Activated CD4-positive, alpha-beta T cell treated with anti-CD3 and anti-CD28 coated beads, Interleukin-2, amount 10 ng/mL, durations not matched to agents 24 days and 14 days (primary cell): ENCODE measurements around the gene ALOXE3. TPM values are rescaled to one million over a fixed set of nuclear protein-coding genes. Genes with fewer than 3 reads are reported as not detected.
A peak's percentile ranks its signal among the peaks of the same experiment; 100 is the strongest.

Experiments used
- DNase-seq: peaks from one replicate; pipeline ENCODE4 v3.0.0; 2022
- H3K27ac Mint-ChIP-seq: one replicate; pipeline ENCODE4 v1.8.0; 2022; ENCODE audit warnings: mild to moderate bottlenecking, mixed read lengths
- H3K27me3 Mint-ChIP-seq: one replicate; pipeline ENCODE4 v1.8.0; 2022; ENCODE audit warnings: mixed read lengths
- H3K36me3 Mint-ChIP-seq: one replicate; pipeline ENCODE4 v1.8.0; 2022; ENCODE audit warnings: low read depth, mild to moderate bottlenecking, mixed read lengths
- H3K4me1 Mint-ChIP-seq: one replicate; pipeline ENCODE4 v1.8.0; 2021; ENCODE audit warnings: mixed read lengths
- H3K4me3 Mint-ChIP-seq: one replicate; pipeline ENCODE4 v1.8.0; 2022; ENCODE audit warnings: mild to moderate bottlenecking, moderate library complexity, mixed read lengths
- H3K9me3 Mint-ChIP-seq: one replicate; pipeline ENCODE4 v1.8.0; 2021; ENCODE audit warnings: mixed read lengths
- intact Hi-C: fragments of 100-400 bp; cut with micrococcal nuclease; formaldehyde crosslinking; loops from one replicate; pipeline ENCODE4 v1.15.1; 2023
- total RNA-seq: library from RNA; stranded (reverse); gene quantifications from 2 replicates; pipeline ENCODE4 v1.2.3, GENCODE V29; 2022

ALOXE3 gene
- total RNA-seq, 1 donor from 2014 or later: not detected

DNA sequence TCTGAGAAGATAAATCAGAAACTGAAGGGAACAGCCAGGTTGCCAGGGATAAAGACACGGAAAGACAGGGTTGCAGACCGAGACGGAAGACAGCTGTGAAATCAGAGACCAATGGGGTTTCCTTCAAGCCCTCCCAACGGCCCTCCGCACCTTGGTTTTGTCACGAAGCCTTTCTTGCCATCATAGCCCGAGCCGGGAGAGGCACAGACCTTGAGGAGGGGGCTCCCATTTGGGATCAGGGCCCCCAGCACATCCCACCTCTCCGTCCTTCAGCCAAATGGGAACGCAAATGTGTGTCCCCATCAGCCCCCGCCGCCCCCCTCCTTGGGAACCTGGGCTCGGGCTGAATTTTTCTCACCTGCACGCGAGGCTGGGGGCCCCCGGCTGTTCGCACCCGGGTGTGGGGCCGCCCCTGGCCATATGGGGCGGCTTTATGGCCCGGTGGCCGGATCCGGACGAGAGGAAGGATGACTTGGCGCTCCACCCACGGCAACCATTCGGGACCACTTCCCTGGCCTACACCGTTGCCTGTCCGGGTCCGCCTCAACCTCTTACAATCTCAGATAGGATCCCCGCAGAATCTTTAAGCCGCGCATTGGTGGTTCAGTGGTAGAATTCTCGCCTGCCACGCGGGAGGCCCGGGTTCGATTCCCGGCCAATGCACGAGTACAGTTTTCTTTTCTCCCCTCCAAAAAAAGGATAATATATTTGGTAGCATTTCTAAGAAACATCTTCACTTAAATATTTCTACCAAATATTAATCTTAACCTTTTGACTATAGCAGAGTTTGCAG lies 7.0 kb upstream of the ALOXE3 start:
- Mint-ChIP-seq H3K27me3 (peaks cover 50% of the 10 kb centered on the region), H3K36me3 (peaks cover 6% of the 10 kb centered on the region), H3K4me3 (peak overlapping the region; percentile 91), H3K9me3 (no peaks in the 10 kb centered on the region), H3K4me1 (peaks cover 50% of the 10 kb centered on the region), H3K27ac (peak overlapping the region; percentile 94)
- intact Hi-C loops: loop anchor here (10.0 kb wide), 1 partner anchor 259 kb away; the partner anchor contains the start of gene RPL26
- peak; percentile 95 for DNase-seq

- peak; percentile 76 for DNase-seq
- H3K4me3 Mint-ChIP-seq: peak overlapping the region; percentile 91
- peaks cover 6% of the 10 kb centered on the region for H3K36me3 Mint-ChIP-seq
- H3K9me3 Mint-ChIP-seq: no peaks in the 10 kb centered on the region
- peaks cover 45% of the 10 kb centered on the region for H3K27me3 Mint-ChIP-seq
- intact Hi-C loops: loop anchor here (5.0 to 10.0 kb wide), 3 partner anchors 260 to 437 kb away; partner anchors contain the start of genes RPL26, TP53 and WRAP53
- peak overlapping the region; percentile 75 for H3K27ac Mint-ChIP-seq
- H3K4me1 Mint-ChIP-seq: peaks cover 58% of the 10 kb centered on the region
Observed at GRCh38 chr17:8124350-8125153, 6.2 kb upstream of the ALOXE3 start.

DNA sequence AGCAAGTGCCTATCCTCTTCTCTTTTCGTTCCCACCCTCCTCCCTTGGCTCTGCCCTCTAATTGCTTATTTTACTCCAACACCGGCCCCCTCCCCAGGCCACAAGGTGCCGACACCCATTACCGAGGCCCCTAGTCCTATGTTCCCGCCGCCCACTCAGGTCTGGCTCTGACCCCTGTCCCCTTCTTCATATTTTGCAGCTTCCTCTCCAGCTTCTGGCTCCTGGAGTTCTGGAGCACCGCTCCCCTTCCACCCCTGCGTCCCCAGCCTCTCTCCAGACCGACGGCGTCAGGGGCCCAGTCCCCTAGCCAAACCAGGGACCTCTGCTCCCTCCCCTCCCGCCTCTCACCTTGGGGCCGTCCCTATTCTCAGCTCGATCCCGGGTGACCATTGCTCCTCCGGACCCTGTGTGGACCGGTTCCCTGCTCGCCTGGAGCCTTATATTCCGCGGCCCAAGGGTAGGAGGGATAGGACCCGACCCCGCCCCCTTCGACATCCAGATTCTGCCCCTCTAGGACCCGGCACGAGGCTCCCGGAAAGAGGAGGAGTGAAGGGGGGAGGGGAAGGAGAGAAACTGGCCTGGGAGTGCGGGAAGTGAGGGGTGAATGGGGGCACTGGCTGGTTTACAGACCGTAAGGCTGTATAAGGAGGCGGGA lies 5.5 kb upstream of the ALOXE3 start, which contains the start of gene HES7:
HES7 (minus strand) TSS at position 412 of the 655 bp plus-strand sequence; CDS start at position 390, 22 bp downstream.
- peak within 1 kb of the TSS; percentile 91 for H3K4me3 Mint-ChIP-seq
- H3K36me3 Mint-ChIP-seq: peaks cover 8% of the 10 kb centered on the region
- intact Hi-C loops: loop anchor here (5.0 to 10.0 kb wide), 3 partner anchors 261 to 437 kb away; partner anchors contain the start of genes RPL26, TP53 and WRAP53
- H3K27me3 Mint-ChIP-seq: peaks cover 43% of the 10 kb centered on the region
- DNase-seq: no peak
- no peaks in the 10 kb centered on the region for H3K9me3 Mint-ChIP-seq
- H3K4me1 Mint-ChIP-seq: peaks cover 63% of the 10 kb centered on the region
- peak within 1 kb of the TSS; percentile 83 for H3K27ac Mint-ChIP-seq

DNA sequence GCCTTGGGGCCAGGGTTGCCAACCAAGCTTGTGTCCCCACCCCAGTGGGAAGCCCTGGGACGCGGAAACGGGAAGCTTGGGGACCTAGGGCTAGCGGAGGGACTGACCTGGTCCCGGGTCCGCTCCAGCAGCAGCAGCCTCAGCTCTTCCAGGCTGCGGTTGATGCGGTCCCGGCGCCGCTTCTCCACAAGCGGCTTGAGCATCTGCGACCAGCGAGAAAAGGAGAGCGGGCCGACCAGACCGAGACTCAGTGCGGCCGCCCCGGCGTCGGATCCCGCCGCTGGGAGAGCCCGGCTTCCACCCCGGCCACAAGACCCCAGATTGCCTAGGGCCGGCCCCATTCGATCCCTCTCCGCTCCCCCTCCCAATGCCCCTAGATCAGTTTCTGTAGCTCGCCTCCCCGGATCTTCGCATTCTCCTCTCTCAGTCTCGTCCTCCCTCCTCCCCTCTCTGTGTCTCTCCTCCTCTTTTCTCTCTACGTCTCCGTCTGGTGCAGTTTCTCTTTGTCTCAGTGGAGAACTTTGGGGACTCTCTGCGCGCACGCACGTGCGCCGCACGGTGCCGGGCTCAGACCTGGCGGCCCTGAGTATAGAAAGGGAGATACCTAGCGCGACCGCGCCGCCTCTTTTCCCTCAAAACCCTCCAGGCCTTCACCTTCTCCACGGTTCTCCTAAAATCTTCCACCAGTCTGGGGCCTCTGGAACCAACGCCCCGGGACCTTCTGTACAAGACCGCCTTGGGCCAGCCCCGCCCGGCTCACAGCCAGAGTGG lies 4.8 kb upstream of the ALOXE3 start:
- Mint-ChIP-seq H3K4me1 (peaks cover 70% of the 10 kb centered on the region), H3K9me3 (no peaks in the 10 kb centered on the region), H3K27ac (peak overlapping the region; percentile 83), H3K27me3 (peaks cover 48% of the 10 kb centered on the region), H3K4me3 (peak overlapping the region; percentile 91), H3K36me3 (peaks cover 8% of the 10 kb centered on the region)
- peak; percentile 85 for DNase-seq
- intact Hi-C loops: loop anchor here (5.0 to 10.0 kb wide), 3 partner anchors 262 to 436 kb away; partner anchors contain the start of genes RPL26, TP53 and WRAP53

- H3K27me3 Mint-ChIP-seq: peaks cover 54% of the 10 kb centered on the region
- peaks cover 8% of the 10 kb centered on the region for H3K36me3 Mint-ChIP-seq
- intact Hi-C loops: loop anchor here (5.0 to 10.0 kb wide), 3 partner anchors 262 to 435 kb away; partner anchors contain the start of genes RPL26, TP53 and WRAP53
- H3K9me3 Mint-ChIP-seq: no peaks in the 10 kb centered on the region
- peak overlapping the region; percentile 91 for H3K4me3 Mint-ChIP-seq
- no peak for DNase-seq
- H3K4me1 Mint-ChIP-seq: peaks cover 75% of the 10 kb centered on the region
- peak overlapping the region; percentile 72 for H3K27ac Mint-ChIP-seq
Observed at GRCh38 chr17:8122422-8122923, 4.2 kb upstream of the ALOXE3 start.

GRCh38 chr17:8121681-8122421 lies 3.5 kb upstream of the ALOXE3 start:
- Mint-ChIP-seq H3K36me3 (peaks cover 8% of the 10 kb centered on the region), H3K27me3 (peaks cover 51% of the 10 kb centered on the region), H3K27ac (no peak overlapping the region), H3K9me3 (no peaks in the 10 kb centered on the region), H3K4me1 (peaks cover 72% of the 10 kb centered on the region), H3K4me3 (peak overlapping the region; percentile 91)
- intact Hi-C loops: loop anchor here (2.0 to 10.0 kb wide), 4 partner anchors 127 to 435 kb away; partner anchors contain the start of genes CTC1, PFAS, RPL26 and TP53
- DNase-seq: peak; percentile 86

GRCh38 chr17:8121407-8121680 lies 3.0 kb upstream of the ALOXE3 start:
- H3K36me3 Mint-ChIP-seq: peaks cover 7% of the 10 kb centered on the region

DNA sequence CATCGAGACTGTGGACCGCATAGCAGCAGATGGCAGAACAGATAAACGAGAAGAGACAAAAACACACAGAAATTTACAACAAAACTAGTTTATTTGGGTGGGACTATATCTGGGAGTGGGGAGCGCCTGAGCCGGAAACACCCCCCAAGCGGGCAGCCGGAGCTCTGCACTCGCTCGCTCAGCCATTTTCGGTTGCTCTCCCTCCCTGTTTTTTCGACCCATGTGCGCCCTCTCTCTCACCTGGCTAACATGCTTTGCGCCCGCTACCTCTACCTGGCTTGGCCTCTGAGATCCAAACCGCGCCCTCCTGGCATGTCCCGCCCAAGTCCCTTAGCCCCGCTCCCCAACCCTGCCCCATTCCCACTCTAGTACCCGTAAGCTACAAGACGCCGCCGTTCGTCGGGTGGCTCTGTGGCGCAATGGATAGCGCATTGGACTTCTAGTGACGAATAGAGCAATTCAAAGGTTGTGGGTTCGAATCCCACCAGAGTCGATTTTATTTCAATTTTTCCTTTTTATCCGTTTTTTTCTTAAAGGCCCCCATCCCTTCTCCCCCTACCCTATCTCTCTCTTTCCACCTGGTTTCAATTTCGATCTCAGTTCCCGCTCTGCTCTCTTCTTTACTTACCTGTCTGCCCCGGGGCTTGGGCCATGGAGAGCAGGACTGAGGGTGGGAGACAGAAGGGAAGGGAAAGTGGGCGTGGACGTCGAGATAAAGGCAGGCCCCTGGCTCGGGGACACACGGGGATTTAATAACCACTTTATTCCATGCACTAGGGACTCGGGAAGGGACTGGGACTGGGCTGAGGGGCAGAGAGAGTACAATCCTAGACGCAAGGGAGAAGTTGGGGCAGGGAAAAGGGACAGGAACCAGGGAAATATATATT lies 2.4 kb upstream of the ALOXE3 start:
- H3K4me1 Mint-ChIP-seq: peaks cover 67% of the 10 kb centered on the region
- DNase-seq: peak; percentile 91
- peaks cover 60% of the 10 kb centered on the region for H3K27me3 Mint-ChIP-seq
- peak overlapping the region; percentile 95 for H3K27ac Mint-ChIP-seq
- H3K4me3 Mint-ChIP-seq: peak overlapping the region; percentile 91
- peaks cover 7% of the 10 kb centered on the region for H3K36me3 Mint-ChIP-seq
- no peaks in the 10 kb centered on the region for H3K9me3 Mint-ChIP-seq
- intact Hi-C loops: loop anchor here (1.0 to 10.0 kb wide), 7 partner anchors 19 to 433 kb away; partner anchors contain the start of genes CTC1, PFAS, RPL26 and TP53

More at GRCh38 chr17:8121407-8121680, 3.0 kb upstream of the ALOXE3 start:
- Mint-ChIP-seq H3K27ac (no peak overlapping the region), H3K9me3 (no peaks in the 10 kb centered on the region), H3K4me3 (peak overlapping the region; percentile 91), H3K27me3 (peaks cover 54% of the 10 kb centered on the region), H3K4me1 (peaks cover 71% of the 10 kb centered on the region)
- no peak for DNase-seq
- intact Hi-C loops: loop anchor here (2.0 to 10.0 kb wide), 4 partner anchors 127 to 434 kb away; partner anchors contain the start of genes CTC1, PFAS, RPL26 and TP53

DNA sequence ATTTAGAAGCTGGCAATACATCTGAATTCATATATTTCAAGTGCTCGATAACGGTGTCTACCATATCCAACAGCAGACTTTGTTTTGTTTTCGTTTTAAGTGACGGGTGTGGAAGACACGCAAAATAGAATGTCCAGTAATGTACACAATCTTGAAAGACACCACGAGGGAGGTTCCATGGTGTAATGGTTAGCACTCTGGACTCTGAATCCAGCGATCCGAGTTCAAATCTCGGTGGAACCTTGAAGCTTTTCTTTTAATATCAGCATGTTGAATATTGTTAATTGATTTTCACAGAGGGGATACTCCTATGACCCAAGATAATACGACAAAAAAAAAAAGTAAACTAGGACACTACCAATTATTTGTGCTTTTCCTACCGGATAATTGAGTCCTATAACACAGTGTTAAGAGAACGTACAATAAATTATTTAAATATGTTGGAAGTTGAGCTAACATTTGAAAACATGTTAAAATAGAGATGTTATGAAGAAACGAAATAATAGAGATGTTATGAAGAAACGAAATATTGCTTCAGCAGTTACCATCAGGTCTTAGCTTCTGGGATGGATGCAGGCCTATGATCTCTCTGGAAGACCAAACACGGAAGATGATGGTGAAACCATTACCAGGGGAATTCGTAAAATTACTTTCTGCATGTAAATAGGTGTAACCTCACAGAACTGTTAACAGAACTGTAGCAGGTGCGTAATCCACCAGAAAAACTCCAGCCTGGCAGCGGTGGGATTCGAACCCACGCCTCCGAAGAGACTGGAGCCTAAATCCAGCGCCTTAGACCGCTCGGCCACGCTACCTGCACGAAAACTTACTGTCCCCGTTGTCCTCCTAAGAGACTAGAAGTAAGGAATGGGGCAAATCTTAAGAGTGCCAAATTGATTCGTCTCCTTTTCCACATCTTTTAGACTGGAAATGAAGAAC lies 1.5 kb upstream of the ALOXE3 start:
- peak overlapping the region; percentile 91 for H3K4me3 Mint-ChIP-seq
- DNase-seq: peak; percentile 96
- H3K36me3 Mint-ChIP-seq: peaks cover 4% of the 10 kb centered on the region
- intact Hi-C loops: loop anchor here (1.0 to 10.0 kb wide), 13 partner anchors 19 to 433 kb away; partner anchors contain the start of genes CTC1, PFAS, RNF227 and RPL26
- H3K27me3 Mint-ChIP-seq: peaks cover 62% of the 10 kb centered on the region
- H3K4me1 Mint-ChIP-seq: peaks cover 60% of the 10 kb centered on the region
- peak overlapping the region; percentile 95 for H3K27ac Mint-ChIP-seq
- H3K9me3 Mint-ChIP-seq: no peaks in the 10 kb centered on the region

GRCh38 chr17:8118769-8119580 lies 661 bp upstream of the ALOXE3 start:
- Mint-ChIP-seq H3K27me3 (peaks cover 61% of the 10 kb centered on the region), H3K4me3 (peak overlapping the region; percentile 91), H3K4me1 (peaks cover 51% of the 10 kb centered on the region), H3K9me3 (no peaks in the 10 kb centered on the region), H3K36me3 (peaks cover 4% of the 10 kb centered on the region), H3K27ac (peak overlapping the region; percentile 92)
- peak; percentile 95 for DNase-seq
- intact Hi-C loops: loop anchor here (1.0 to 10.0 kb wide), 6 partner anchors 39 to 204 kb away; partner anchors contain the start of genes RNF227 and SLC25A35
